ENCODE results near the gene GPR78. TPM values are rescaled to one million over a fixed set of nuclear protein-coding genes. Genes with fewer than 3 reads are reported as not detected.

The GPR78 gene
- total and polyA plus RNA-seq, 2 of the 8 experiments (the other 6 are each of a cell fraction or from before 2014, with no cell fraction given) = 1.0 to 3.0 TPM

DNA sequence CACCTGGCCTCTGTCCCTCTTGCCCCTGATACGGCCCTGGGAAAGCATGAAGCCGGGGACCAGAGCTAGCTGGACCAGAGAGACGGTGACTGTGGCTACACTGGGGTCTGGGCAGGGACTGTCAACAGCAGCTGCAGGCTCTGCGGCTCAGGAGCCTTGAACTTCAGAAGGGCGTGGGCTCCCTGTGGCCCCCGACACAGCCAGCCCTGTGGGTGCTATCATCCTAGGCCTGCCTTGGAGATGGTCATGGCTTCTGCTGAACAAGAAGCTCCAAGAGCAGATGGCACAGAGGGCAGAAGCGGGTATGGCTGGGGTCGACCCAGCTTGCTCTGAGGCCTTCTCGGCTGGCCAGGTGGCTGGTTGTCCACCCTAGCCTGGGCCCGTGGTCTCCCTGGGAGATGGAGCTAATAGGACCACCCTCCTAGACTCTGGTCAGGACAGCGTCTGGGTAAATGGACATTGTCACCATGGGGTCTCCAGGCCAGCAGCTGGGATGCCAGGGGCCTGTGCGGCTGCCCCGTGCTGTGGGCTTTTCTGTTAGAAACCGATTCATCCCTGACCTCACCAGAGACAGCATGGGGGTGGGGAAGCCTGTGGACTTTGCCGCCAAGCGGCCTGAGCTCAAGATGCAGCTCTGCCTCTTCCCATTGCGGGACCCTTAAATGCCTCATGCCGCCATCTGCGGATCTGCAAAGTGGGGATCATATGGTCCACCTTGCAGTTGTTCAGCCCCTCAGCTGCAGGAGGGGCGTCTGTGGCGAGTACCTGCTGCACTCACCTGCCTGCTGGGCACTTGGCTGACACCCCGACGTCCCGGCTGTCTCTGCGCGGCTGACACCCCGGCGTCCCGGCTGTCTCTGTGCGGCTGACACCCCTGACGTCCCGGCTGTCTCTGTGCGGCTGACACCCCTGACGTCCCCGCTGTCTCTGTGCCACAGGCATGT lies 33.5 kb downstream of the GPR78 start:
- Histone ChIP-seq H4K20me1 (replicated peaks in 1 of 2; ENCODE audit: control insufficient read depth in 1 of 2, insufficient read depth in 2 of 2, low read length in 2 of 2) (peaks cover 9 to 28% of the 10 kb centered on the region in 2 experiments), H3K23me2 (ENCODE audit: low read depth, low read length) (peaks cover 2% of the 10 kb centered on the region; the same call in 1 of the 2 replicates), H3K27ac (ENCODE audit: low read depth, low read length) (no peak overlapping the region), H3K14ac (ENCODE audit: insufficient read length) (no peak overlapping the region), H4K5ac (ENCODE audit: insufficient read length, low read depth, low read length) (no peak overlapping the region), H2AFZ (ENCODE audit: low read length) (no peak overlapping the region), H3K23ac (ENCODE audit: insufficient read length) (no peak overlapping the region), H4K8ac (ENCODE audit: extremely low read depth, insufficient read depth, low read length) (no peak overlapping the region), H3K36me3 (ENCODE audit: control insufficient read depth in 2 of 4, insufficient read depth in 4 of 4, low read length in 3 of 4) (peaks cover 0 to 17% (median 5%) of the 10 kb centered on the region in 4 experiments; a peak in 4 of 8 replicates), H2BK12ac (ENCODE audit: low read depth, low read length) (no peak overlapping the region), H3K4me2 (ENCODE audit: insufficient read depth in 1 of 2, low read depth in 2 of 2, low read length in 2 of 2) (no peak overlapping the region), H2BK5ac (ENCODE audit: low read depth, low read length) (no peak overlapping the region), H3K18ac (ENCODE audit: extremely low read depth, low read length) (no peak overlapping the region), H2AK5ac (ENCODE audit: low read depth, low read length) (no peak overlapping the region), H3K4me1 (replicated peaks in 1 of 4; ENCODE audit: control insufficient read depth in 3 of 4, insufficient read depth in 4 of 4, low read length in 3 of 4) (no peaks in the 10 kb centered on the region), H3K9ac (replicated peaks in 1 of 4; ENCODE audit: extremely low read depth in 1 of 4, low read depth in 3 of 4, low read length in 3 of 4) (no peak overlapping the region), H3K9me3 (ENCODE audit: insufficient read depth in 2 of 2, low read depth in 1 of 2, low read length in 1 of 2) (no peaks in the 10 kb centered on the region), H3K79me1 (ENCODE audit: low read depth, low read length) (no peaks in the 10 kb centered on the region; the same call in 1 of the 2 replicates), H2BK15ac (ENCODE audit: low read length) (no peak overlapping the region), H3K4me3 (ENCODE audit: extremely low read depth in 1 of 4, insufficient read depth in 2 of 4, low read depth in 3 of 4, low read length in 4 of 4) (no peak overlapping the region), H3K56ac (replicated peaks; ENCODE audit: insufficient read length, low read depth, low read length) (no peak overlapping the region), H3K79me2 (ENCODE audit: control insufficient read depth in 1 of 2, insufficient read depth in 2 of 2, low read length in 2 of 2) (no peaks in the 10 kb centered on the region), H3K27me3 (replicated peaks in 1 of 4; ENCODE audit: control insufficient read depth in 3 of 4, extremely low read depth in 1 of 4, insufficient read depth in 3 of 4, low read length in 3 of 4) (no peaks in the 10 kb centered on the region; a peak in 1 of 7 replicates), H4K91ac (replicated peaks; ENCODE audit: insufficient read length, low read length) (no peak overlapping the region), H2BK120ac (replicated peaks; ENCODE audit: low read depth, low read length) (no peak overlapping the region), H2BK20ac (ENCODE audit: low read length) (no peak overlapping the region), H3K4ac (replicated peaks; ENCODE audit: insufficient read length, low read depth, low read length) (no peak overlapping the region)
- ChIA-PET POLR2A (ENCODE audit: partially characterized antibody) (no interaction called here), CTCF (ENCODE audit: partially characterized antibody) (interaction anchor here (0.6 to 1.1 kb wide), 4 partner anchors 11 to 163 kb away, joined by 3 read pairs; no protein-coding TSS in a partner anchor)
- TF ChIP-seq, protein P1, sequence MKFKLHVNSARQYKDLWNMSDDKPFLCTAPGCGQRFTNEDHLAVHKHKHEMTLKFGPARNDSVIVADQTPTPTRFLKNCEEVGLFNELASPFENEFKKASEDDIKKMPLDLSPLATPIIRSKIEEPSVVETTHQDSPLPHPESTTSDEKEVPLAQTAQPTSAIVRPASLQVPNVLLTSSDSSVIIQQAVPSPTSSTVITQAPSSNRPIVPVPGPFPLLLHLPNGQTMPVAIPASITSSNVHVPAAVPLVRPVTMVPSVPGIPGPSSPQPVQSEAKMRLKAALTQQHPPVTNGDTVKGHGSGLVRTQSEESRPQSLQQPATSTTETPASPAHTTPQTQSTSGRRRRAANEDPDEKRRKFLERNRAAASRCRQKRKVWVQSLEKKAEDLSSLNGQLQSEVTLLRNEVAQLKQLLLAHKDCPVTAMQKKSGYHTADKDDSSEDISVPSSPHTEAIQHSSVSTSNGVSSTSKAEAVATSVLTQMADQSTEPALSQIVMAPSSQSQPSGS (IDR thresholded peaks at IDR 0.05; ENCODE audit: low read length) = no peak
- no peak for TF ChIP-seq TAF7 (optimal IDR thresholded peaks at IDR 0.05; ENCODE audit: borderline replicate concordance, low read depth, low read length)
- no peak for TF ChIP-seq CHD1 (IDR thresholded peaks at IDR 0.05; ENCODE audit: low read depth, low read length)
- WGBS, 2 experiments (ENCODE audit: extremely low coverage in 1 of 2, insufficient coverage in 1 of 2, insufficient read length in 1 of 2, insufficient replicate concordance in 2 of 2, low coverage in 1 of 2, low lambda C conversion rate in 2 of 2, missing lambda C conversion rate in 1 of 2) = 95% methylated on average over 35 of the region's 35 CpGs; no CpG with 5 or more reads in 1 of the 2 experiments
- FAIRE-seq (no peak), DNase-seq (ENCODE audit: low read depth in 1 of 2, low spot score in 2 of 2) (no peak)

Measured in H1 (cell line).